Activated gamma-delta T cell treated with anti-CD3 and anti-CD28 coated beads, Interleukin-2, amount 50 U/mL, for 16 hours (primary cell): ENCODE measurements around the gene EIF3J.
A peak's percentile ranks its signal among the peaks of the same experiment; 100 is the strongest.
"Not testable (repeated sequence)": the region's sequence is repeated elsewhere in the genome, so short reads cannot be mapped to it uniquely, and the experiment has no call there.

Experiments used
- DNase-seq: peaks from one replicate; pipeline ENCODE4 v3.0.0-alpha.2; 2020; ENCODE audit warnings: low read depth

Gene EIF3J

GRCh38 chr15:44536962-44537734 lies at the start of gene EIF3J:
EIF3J (plus strand) TSS chr15:44537147; CDS start chr15:44537195, 48 bp downstream.
- peak; percentile 88 for DNase-seq

- no peak for DNase-seq
These were observed 47.5 kb upstream of the EIF3J start for GRCh38 chr15:44489464-44489863.

- no peak for DNase-seq
These were observed 46.3 kb upstream of the EIF3J start for GRCh38 chr15:44490622-44491021.

- no peak for DNase-seq
These were observed 44.9 kb upstream of the EIF3J start for GRCh38 chr15:44492040-44492439.

GRCh38 chr15:44492672-44493071 lies 44.3 kb upstream of the EIF3J start:
- DNase-seq, result no peak

GRCh38 chr15:44495562-44495961 lies 41.4 kb upstream of the EIF3J start:
- no peak for DNase-seq

GRCh38 chr15:44500555-44500954 lies 36.4 kb upstream of the EIF3J start:
- no peak for DNase-seq

GRCh38 chr15:44501768-44502366 lies 35.1 kb upstream of the EIF3J start:
- DNase-seq, result no peak

- no peak for DNase-seq
These were observed 20.5 kb upstream of the EIF3J start for GRCh38 chr15:44516436-44516835.

GRCh38 chr15:44519537-44519936 lies 17.4 kb upstream of the EIF3J start:
- DNase-seq, result no peak

GRCh38 chr15:44525018-44525417 lies 11.9 kb upstream of the EIF3J start:
- DNase-seq, result no peak

GRCh38 chr15:44527241-44527640 lies 9.7 kb upstream of the EIF3J start:
- no peak for DNase-seq

- DNase-seq, result no peak
These were observed 6.9 kb upstream of the EIF3J start for GRCh38 chr15:44529864-44530604.

- DNase-seq, result no peak
These were observed 6.3 kb upstream of the EIF3J start for GRCh38 chr15:44530653-44531052.

- DNase-seq, result not testable (repeated sequence)
These were observed 4.7 kb upstream of the EIF3J start for GRCh38 chr15:44532275-44532674.

- no peak for DNase-seq
These were observed 4.3 kb upstream of the EIF3J start for GRCh38 chr15:44532689-44533088.

GRCh38 chr15:44535092-44535491 lies 1.9 kb upstream of the EIF3J start:
- no peak for DNase-seq

GRCh38 chr15:44535523-44536301 lies 1.2 kb upstream of the EIF3J start:
- peak; percentile 17 for DNase-seq

GRCh38 chr15:44536302-44536961 lies 515 bp upstream of the EIF3J start:
- no peak for DNase-seq

- DNase-seq, result no peak
These were observed 841 bp downstream of the EIF3J start for GRCh38 chr15:44537735-44538240.

- DNase-seq, result no peak
These were observed 4.5 kb downstream of the EIF3J start for GRCh38 chr15:44541282-44541958.
